RWPE2 (cell line): ENCODE data around the gene IBA57.

Experiments used
- ATAC-seq: fragments of 200-7000 bp; cut with Tn5 transposase; 3 replicates; pipeline ENCODE4 v1.9.1; 2021; ENCODE audit warnings: low read depth
- DNase-seq: peaks from one replicate; pipeline ENCODE4 v3.0.0-alpha.2; 2020; ENCODE audit warnings: low spot score
- H3K27ac ChIP-seq: fragments of 450-650 bp; 2 replicates; pipeline ENCODE4 v1.5.1; 2017; ENCODE audit warnings: mild to moderate bottlenecking; ENCODE audit not compliant: poor library complexity, severe bottlenecking
- H3K27me3 ChIP-seq: fragments of 250-450 bp; sonication (Bioruptor Pico); 2 replicates; pipeline ENCODE4 v1.5.1; 2021; ENCODE audit warnings: mild to moderate bottlenecking, moderate library complexity; ENCODE audit not compliant: insufficient read depth, poor library complexity, severe bottlenecking
- H3K36me3 ChIP-seq: fragments of 250-450 bp; sonication (Bioruptor Pico); 2 replicates; pipeline ENCODE4 v1.5.1; 2020; ENCODE audit warnings: low read depth, mild to moderate bottlenecking, moderate library complexity
- H3K4me1 ChIP-seq: fragments of 250-450 bp; sonication (Bioruptor Pico); 2 replicates; pipeline ENCODE4 v1.5.1; 2021; ENCODE audit warnings: mild to moderate bottlenecking, moderate library complexity; ENCODE audit not compliant: insufficient read depth, poor library complexity, severe bottlenecking
- H3K4me3 ChIP-seq: fragments of 250-450 bp; sonication (Bioruptor Pico); 2 replicates; pipeline ENCODE4 v1.5.1; 2021; ENCODE audit warnings: mild to moderate bottlenecking, moderate library complexity; ENCODE audit not compliant: severe bottlenecking
- H3K9me3 ChIP-seq: fragments of 250-450 bp; sonication (Bioruptor Pico); 2 replicates; pipeline ENCODE4 v1.5.1; 2021; ENCODE audit warnings: mild to moderate bottlenecking, moderate library complexity; ENCODE audit not compliant: severe bottlenecking
- TF ChIP-seq, protein P1 (sequence below): fragments of 450-650 bp; IDR thresholded peaks from one replicate; pipeline ENCODE4 v1.5.1; 2017; ENCODE audit warnings: mild to moderate bottlenecking, moderate library complexity; ENCODE audit not compliant: poor library complexity, severe bottlenecking

IBA57 gene

DNA sequence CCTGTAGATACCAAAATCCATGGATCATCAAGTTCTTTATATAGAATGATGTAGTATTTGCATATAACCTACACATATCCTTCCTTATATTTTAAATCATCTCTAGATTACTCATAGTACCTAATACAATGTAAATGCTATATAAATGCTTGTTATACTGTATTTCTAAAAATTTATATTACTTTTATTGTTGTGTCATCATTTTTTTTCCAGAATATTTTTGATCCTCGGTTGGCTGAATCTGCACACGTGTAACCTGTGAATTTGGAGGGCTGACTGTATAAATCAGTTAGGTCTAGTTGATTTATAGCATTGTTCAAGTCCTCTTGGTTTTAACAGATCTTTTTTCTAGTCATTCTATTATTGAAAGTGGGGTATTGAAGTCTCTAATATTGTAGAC, 65.6 kb downstream of the IBA57 start:
- TF ChIP-seq, protein P1, sequence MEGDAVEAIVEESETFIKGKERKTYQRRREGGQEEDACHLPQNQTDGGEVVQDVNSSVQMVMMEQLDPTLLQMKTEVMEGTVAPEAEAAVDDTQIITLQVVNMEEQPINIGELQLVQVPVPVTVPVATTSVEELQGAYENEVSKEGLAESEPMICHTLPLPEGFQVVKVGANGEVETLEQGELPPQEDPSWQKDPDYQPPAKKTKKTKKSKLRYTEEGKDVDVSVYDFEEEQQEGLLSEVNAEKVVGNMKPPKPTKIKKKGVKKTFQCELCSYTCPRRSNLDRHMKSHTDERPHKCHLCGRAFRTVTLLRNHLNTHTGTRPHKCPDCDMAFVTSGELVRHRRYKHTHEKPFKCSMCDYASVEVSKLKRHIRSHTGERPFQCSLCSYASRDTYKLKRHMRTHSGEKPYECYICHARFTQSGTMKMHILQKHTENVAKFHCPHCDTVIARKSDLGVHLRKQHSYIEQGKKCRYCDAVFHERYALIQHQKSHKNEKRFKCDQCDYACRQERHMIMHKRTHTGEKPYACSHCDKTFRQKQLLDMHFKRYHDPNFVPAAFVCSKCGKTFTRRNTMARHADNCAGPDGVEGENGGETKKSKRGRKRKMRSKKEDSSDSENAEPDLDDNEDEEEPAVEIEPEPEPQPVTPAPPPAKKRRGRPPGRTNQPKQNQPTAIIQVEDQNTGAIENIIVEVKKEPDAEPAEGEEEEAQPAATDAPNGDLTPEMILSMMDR = no peak
- no peaks in the 10 kb centered on the region for H3K9me3 ChIP-seq
- ATAC-seq (no peak), DNase-seq (no peak)
- peaks cover 5% of the 10 kb centered on the region; the same call in 1 of the 2 replicates for H3K36me3 ChIP-seq
- peaks cover 15% of the 10 kb centered on the region for H3K4me1 ChIP-seq
- H3K4me3 ChIP-seq = no peak overlapping the region
- H3K27me3 ChIP-seq = no peaks in the 10 kb centered on the region
- H3K27ac ChIP-seq = no peak overlapping the region
